Thoracic aorta (tissue), 2 donors: ENCODE data around the gene CAMK2D. TPM values are rescaled to one million over a fixed set of nuclear protein-coding genes. Genes with fewer than 3 reads are reported as not detected.

Experiments used
- ATAC-seq: fragments of 150-250 bp; one replicate; pipeline ENCODE4 v1.8.0; 2017; ENCODE audit warnings: low read depth; ENCODE audit not compliant: insufficient number of reproducible peaks, low FRiP score
- DNase-seq: peaks from one replicate; pipeline ENCODE4 v3.0.0-alpha.2; 2020; ENCODE audit warnings: low spot score
- H3K27ac ChIP-seq, 2 donors: fragments of 200-600 bp; sonication (generic); 1 replicate in 1 of 2; 2 replicates in 1 of 2; pipeline ENCODE4 v1.5.1; 2016; ENCODE audit warnings: mild to moderate bottlenecking in 2 of 2, moderate library complexity in 2 of 2
- H3K27me3 ChIP-seq: fragments of 200-600 bp; sonication (generic); replicated peaks from 2 replicates; pipeline ENCODE4 v1.6.0; 2016; ENCODE audit warnings: mild to moderate bottlenecking; ENCODE audit not compliant: insufficient read depth
- H3K36me3 ChIP-seq: fragments of 200-600 bp; sonication (generic); one replicate; pipeline ENCODE4 v1.5.1; 2016
- H3K4me1 ChIP-seq, 2 donors: fragments of 200-600 bp; sonication (generic); 1 replicate in 1 of 2; 2 replicates in 1 of 2; pipeline versions ENCODE4 v1.5.1 to v1.6.0; 2016; ENCODE audit warnings: low read depth in 2 of 2, mild to moderate bottlenecking in 1 of 2; ENCODE audit not compliant: control insufficient read depth in 1 of 2
- H3K4me3 ChIP-seq: fragments of 200-600 bp; sonication (generic); 2 replicates; pipeline ENCODE4 v1.5.1; 2016; ENCODE audit warnings: mild to moderate bottlenecking
- H3K9me3 ChIP-seq: fragments of 200-600 bp; sonication (generic); 2 replicates; pipeline ENCODE4 v1.5.1; 2016
- total RNA-seq, 2 donors: library from RNA; depleted of rRNA; stranded (reverse); fragments of >200 nt; gene quantifications; one replicate each; pipeline versions ENCODE4 v1.1.0 to v1.2.3, GENCODE V29; 2016
- TF ChIP-seq, protein P1 (sequence below): fragments of 200-600 bp; sonication (generic); IDR thresholded peaks from one replicate; pipeline ENCODE4 v1.5.1; 2019; ENCODE audit warnings: antibody characterized with exemption

CAMK2D gene
- total RNA-seq, 2 donors from 2014 or later: 50.6 to 70.1 TPM

DNA sequence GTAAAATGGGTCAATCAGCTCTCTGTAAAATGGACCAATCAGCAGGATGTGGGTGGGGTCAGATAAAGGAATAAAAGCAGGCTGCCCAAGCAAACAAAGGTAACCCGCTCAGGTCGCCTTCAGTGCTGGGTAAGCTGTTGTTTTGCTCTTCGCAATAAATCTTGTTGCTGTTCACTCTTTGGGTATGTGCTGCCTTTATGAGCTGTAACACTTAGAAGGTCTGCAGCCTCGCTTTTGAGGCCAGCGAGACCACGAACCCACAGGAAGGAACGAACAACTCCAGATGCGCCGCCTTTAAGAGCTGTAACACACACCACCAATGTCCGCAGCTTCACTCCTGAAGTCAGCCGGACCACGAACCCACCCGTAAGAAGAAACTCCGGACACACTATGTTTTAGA is 11.5 kb upstream of the CAMK2D start:
- H3K4me3 ChIP-seq: no peak overlapping the region
- DNase-seq (no peak), ATAC-seq (no peak)
- H3K9me3 ChIP-seq: no peaks in the 10 kb centered on the region
- H3K27ac ChIP-seq: no peak overlapping the region
- no peaks in the 10 kb centered on the region for H3K4me1 ChIP-seq
- no peaks in the 10 kb centered on the region for H3K27me3 ChIP-seq
- H3K36me3 ChIP-seq: no peaks in the 10 kb centered on the region
- TF ChIP-seq, protein P1, sequence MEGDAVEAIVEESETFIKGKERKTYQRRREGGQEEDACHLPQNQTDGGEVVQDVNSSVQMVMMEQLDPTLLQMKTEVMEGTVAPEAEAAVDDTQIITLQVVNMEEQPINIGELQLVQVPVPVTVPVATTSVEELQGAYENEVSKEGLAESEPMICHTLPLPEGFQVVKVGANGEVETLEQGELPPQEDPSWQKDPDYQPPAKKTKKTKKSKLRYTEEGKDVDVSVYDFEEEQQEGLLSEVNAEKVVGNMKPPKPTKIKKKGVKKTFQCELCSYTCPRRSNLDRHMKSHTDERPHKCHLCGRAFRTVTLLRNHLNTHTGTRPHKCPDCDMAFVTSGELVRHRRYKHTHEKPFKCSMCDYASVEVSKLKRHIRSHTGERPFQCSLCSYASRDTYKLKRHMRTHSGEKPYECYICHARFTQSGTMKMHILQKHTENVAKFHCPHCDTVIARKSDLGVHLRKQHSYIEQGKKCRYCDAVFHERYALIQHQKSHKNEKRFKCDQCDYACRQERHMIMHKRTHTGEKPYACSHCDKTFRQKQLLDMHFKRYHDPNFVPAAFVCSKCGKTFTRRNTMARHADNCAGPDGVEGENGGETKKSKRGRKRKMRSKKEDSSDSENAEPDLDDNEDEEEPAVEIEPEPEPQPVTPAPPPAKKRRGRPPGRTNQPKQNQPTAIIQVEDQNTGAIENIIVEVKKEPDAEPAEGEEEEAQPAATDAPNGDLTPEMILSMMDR: no peak

GRCh38 chr4:113772319-113772718 is 10.8 kb upstream of the CAMK2D start:
- no peak overlapping the region for H3K27ac ChIP-seq
- H3K36me3 ChIP-seq: no peaks in the 10 kb centered on the region
- ATAC-seq (no peak), DNase-seq (no peak)
- H3K4me1 ChIP-seq: no peaks in the 10 kb centered on the region
- TF ChIP-seq, protein P1: no peak
- no peaks in the 10 kb centered on the region for H3K27me3 ChIP-seq
- H3K9me3 ChIP-seq: no peaks in the 10 kb centered on the region
- H3K4me3 ChIP-seq: no peak overlapping the region

DNA sequence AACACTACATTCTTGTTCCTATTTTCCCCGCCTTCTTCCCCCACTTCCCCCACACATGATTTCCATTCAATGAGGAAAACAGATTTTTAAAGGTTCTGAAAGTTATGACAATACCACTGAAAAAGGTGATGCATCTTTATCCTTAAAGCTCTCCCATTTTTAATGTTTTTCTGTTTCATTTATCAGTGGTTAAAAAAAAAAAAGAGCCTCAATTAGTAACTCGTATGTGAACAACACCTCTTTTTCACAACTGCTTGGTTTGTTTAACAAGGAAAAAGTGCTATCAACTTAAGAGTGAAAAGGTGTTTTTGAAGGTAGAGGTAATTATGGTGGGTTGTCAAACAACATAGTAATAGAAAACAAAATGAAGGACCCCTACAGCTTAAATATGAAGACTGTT is 8.2 kb upstream of the CAMK2D start:
- Histone ChIP-seq H3K36me3 (no peaks in the 10 kb centered on the region), H3K9me3 (no peaks in the 10 kb centered on the region), H3K27me3 (no peaks in the 10 kb centered on the region), H3K27ac (no peak overlapping the region), H3K4me1 (no peaks in the 10 kb centered on the region), H3K4me3 (no peak overlapping the region)
- DNase-seq (no peak), ATAC-seq (no peak)
- TF ChIP-seq, protein P1: no peak

GRCh38 chr4:113768952-113769351 is 7.4 kb upstream of the CAMK2D start:
- H3K27me3 ChIP-seq: no peaks in the 10 kb centered on the region
- H3K9me3 ChIP-seq: no peaks in the 10 kb centered on the region
- H3K4me3 ChIP-seq: no peak overlapping the region
- no peak for DNase-seq
- no peak for ATAC-seq
- H3K36me3 ChIP-seq: no peaks in the 10 kb centered on the region
- H3K4me1 ChIP-seq: no peaks in the 10 kb centered on the region
- TF ChIP-seq, protein P1: no peak
- H3K27ac ChIP-seq: no peak overlapping the region

GRCh38 chr4:113766882-113767281 is 5.3 kb upstream of the CAMK2D start:
- H3K27me3 ChIP-seq: no peaks in the 10 kb centered on the region
- no peak overlapping the region for H3K4me3 ChIP-seq
- H3K27ac ChIP-seq: no peak overlapping the region
- no peaks in the 10 kb centered on the region for H3K36me3 ChIP-seq
- no peaks in the 10 kb centered on the region for H3K9me3 ChIP-seq
- H3K4me1 ChIP-seq: no peaks in the 10 kb centered on the region
- no peak for DNase-seq
- no peak for ATAC-seq
- TF ChIP-seq, protein P1: no peak
